NCI-H526 (cell line): ENCODE results near the gene YTHDC1.

Source experiments
- DNase-seq, 2 experiments: peaks; one replicate each; lab custom pipeline; 2025; lab: John Stamatoyannopoulos, UW

YTHDC1 gene

GRCh38 chr4:68358988-68359387 is 9.1 kb upstream of the YTHDC1 start:
- no peak for DNase-seq

GRCh38 chr4:68352791-68353190 is 2.9 kb upstream of the YTHDC1 start:
- no peak for DNase-seq

GRCh38 chr4:68349279-68349648 is 626 bp downstream of the YTHDC1 start:
- peak in 1 of 2 experiments; percentile 55 for DNase-seq

GRCh38 chr4:68348577-68348976 is 1.3 kb downstream of the YTHDC1 start:
- DNase-seq, result no peak

GRCh38 chr4:68347845-68348244 is 2.0 kb downstream of the YTHDC1 start:
- no peak for DNase-seq

GRCh38 chr4:68346461-68346860 is 3.4 kb downstream of the YTHDC1 start:
- peak in 1 of 2 experiments; percentile 41 for DNase-seq

GRCh38 chr4:68344785-68345184 is 5.1 kb downstream of the YTHDC1 start:
- DNase-seq, result no peak

- DNase-seq, result no peak
Measured at GRCh38 chr4:68344049-68344448, 5.8 kb downstream of the YTHDC1 start.

- no peak for DNase-seq
Measured at GRCh38 chr4:68342134-68342533, 7.8 kb downstream of the YTHDC1 start.

- DNase-seq, result no peak
Measured at GRCh38 chr4:68338625-68339024, 11.3 kb downstream of the YTHDC1 start.

- DNase-seq, result no peak
Measured at GRCh38 chr4:68337522-68337921, 12.4 kb downstream of the YTHDC1 start.

- DNase-seq, result no peak
Measured at GRCh38 chr4:68337004-68337403, 12.9 kb downstream of the YTHDC1 start.

- DNase-seq, result no peak
Measured at GRCh38 chr4:68336530-68336929, 13.4 kb downstream of the YTHDC1 start.

- DNase-seq, result no peak
Measured at GRCh38 chr4:68326141-68326540, 23.7 kb downstream of the YTHDC1 start.

GRCh38 chr4:68324519-68325262 is 25.2 kb downstream of the YTHDC1 start:
- DNase-seq, result no peak

GRCh38 chr4:68319040-68319439 is 30.9 kb downstream of the YTHDC1 start:
- no peak for DNase-seq

- no peak for DNase-seq
Measured at GRCh38 chr4:68316193-68316969, 33.5 kb downstream of the YTHDC1 start.

- no peak for DNase-seq
Measured at GRCh38 chr4:68310651-68311247, 39.1 kb downstream of the YTHDC1 start.

GRCh38 chr4:68304731-68305130 is 45.2 kb downstream of the YTHDC1 start:
- no peak for DNase-seq

- DNase-seq, result no peak
Measured at GRCh38 chr4:68299492-68300457, 50.1 kb downstream of the YTHDC1 start.

- no peak for DNase-seq
Measured at GRCh38 chr4:68297137-68297536, 52.8 kb downstream of the YTHDC1 start.

- no peak for DNase-seq
Measured at GRCh38 chr4:68291256-68291655, 58.6 kb downstream of the YTHDC1 start.
